Peyer's patch (tissue), 4 donors: ENCODE measurements around the gene TACC2.

Experiments
- CTCF ChIP-seq, 6 experiments: fragments of 450-650 bp in 4 of 6; fragments of 200-600 bp in 2 of 6; sonication (generic) in 1 of 6; IDR thresholded peaks; one replicate each; pipeline ENCODE4 v1.5.1; 2017 to 2019; ENCODE audit warnings: antibody characterized with exemption in 6 of 6, mild to moderate bottlenecking in 3 of 6, moderate library complexity in 1 of 6
- POLR2A ChIP-seq, 2 donors: fragments of 450-650 bp; IDR thresholded peaks; one replicate each; pipeline ENCODE4 v1.5.1; 2017; ENCODE audit warnings: antibody characterized with exemption in 2 of 2, mild to moderate bottlenecking in 2 of 2, moderate library complexity in 2 of 2

- TF ChIP-seq POLR2A (IDR thresholded peaks at IDR 0.05) (peak in 1 of 2 donors; percentile 72), CTCF (IDR thresholded peaks at IDR 0.05) (peak in 4 of 6 experiments; percentile 22 to 68 (median 66))
Observed at GRCh38 chr10:122113161-122113944, 124.4 kb downstream of the TACC2 start.
